ENCODE measurements around the gene PTK7.

Gene PTK7

DNA sequence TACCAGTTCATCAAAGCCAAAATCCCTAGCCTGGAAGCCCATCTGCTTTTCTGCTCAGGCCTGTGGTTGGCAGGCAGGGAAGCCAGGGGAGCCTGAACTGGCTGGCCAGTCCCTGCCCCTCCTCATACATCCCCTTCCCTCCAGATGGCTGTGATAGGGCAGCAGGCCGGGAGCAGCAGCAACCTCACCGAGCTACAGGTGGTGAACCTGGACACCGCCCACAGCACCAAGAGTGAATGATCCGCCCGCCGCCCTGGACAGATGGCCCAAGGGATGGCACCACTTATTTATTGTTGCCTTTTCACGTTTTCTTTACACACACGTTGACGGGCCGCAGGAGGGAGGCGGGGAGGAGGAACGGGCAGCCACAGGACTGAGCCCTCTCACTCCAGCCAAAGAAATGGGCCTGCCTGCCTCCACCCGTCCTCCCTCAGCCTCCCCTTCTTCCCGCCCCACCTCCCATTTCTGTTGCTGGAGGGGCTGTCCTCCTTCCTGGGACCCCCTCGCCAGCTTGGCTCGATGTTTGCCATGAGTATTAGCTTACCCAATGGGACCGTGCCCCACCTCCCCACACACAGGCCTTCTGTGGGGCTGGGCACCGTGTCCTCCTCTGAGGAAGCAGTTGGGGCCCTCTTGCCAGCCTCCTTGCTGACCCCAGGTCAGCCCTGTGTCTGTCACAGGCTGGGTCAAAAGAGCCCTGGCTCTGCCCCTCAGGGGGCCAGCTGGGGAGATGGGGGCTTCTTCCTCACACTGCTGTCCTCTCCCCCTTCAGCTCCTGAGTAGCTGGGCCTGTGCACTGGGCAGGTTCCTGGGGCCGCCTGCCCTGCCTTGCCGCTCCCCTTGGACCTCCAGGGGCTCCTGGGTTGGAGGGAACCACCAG lies 103.1 kb downstream of the PTK7 start:
- TF ChIP-seq, protein P1, sequence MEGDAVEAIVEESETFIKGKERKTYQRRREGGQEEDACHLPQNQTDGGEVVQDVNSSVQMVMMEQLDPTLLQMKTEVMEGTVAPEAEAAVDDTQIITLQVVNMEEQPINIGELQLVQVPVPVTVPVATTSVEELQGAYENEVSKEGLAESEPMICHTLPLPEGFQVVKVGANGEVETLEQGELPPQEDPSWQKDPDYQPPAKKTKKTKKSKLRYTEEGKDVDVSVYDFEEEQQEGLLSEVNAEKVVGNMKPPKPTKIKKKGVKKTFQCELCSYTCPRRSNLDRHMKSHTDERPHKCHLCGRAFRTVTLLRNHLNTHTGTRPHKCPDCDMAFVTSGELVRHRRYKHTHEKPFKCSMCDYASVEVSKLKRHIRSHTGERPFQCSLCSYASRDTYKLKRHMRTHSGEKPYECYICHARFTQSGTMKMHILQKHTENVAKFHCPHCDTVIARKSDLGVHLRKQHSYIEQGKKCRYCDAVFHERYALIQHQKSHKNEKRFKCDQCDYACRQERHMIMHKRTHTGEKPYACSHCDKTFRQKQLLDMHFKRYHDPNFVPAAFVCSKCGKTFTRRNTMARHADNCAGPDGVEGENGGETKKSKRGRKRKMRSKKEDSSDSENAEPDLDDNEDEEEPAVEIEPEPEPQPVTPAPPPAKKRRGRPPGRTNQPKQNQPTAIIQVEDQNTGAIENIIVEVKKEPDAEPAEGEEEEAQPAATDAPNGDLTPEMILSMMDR (IDR thresholded peaks at IDR 0.05; ENCODE audit: low read depth, low read length) = no peak
- DNase-seq (ENCODE audit: extremely low read depth, low read depth) = no peak

DNA sequence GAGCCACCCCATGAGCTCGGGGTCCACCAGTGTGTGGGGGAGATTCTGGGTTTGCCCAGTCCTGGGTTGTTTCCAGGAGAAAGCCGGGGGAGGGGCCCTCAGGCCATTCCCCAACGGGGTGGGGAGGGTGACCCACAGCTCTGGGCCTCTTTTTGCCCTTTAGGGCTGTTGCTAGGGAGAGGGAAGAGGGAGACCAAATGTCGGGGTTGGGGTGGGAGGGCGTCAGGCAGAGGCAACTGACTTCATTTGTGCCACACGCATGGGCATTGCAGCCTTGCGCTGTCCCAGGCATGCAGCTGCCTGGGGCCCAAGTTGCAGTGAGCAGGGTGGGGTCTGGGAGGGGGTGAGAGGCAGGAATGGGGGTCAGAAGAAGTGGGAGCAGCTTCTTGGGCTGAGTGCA lies 103.9 kb downstream of the PTK7 start:
- DNase-seq (ENCODE audit: extremely low read depth, low read depth) = no peak
- TF ChIP-seq, protein P1 (IDR thresholded peaks at IDR 0.05; ENCODE audit: low read depth, low read length) = no peak

DNA sequence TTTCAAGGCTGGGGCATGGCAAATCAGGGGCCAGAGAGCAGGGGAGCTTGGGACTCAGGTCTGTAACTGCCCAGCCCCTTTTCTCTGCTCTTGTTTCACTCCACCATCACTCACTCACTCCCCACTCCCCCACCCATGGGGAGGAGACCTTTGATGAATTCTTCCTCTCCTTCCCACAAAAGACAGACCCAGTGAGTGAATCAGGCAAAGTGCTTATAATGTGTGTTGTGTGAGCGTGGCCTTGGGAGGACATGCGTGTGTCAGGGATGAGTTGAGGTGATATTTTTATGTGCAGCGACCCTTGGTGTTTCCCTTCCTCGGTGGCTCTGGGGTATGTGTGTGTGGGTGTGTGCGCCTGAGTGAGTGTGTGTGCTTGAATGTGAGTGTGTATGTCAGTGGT lies 104.9 kb downstream of the PTK7 start:
- TF ChIP-seq, protein P1 (IDR thresholded peaks at IDR 0.05; ENCODE audit: low read depth, low read length) = no peak
- no peak for DNase-seq (ENCODE audit: extremely low read depth, low read depth)

- TF ChIP-seq, protein P1 (IDR thresholded peaks at IDR 0.05; ENCODE audit: low read depth, low read length) = no peak
- no peak for DNase-seq (ENCODE audit: extremely low read depth, low read depth)
Measured at GRCh38 chr6:43181621-43181941, 105.5 kb downstream of the PTK7 start.

- TF ChIP-seq, protein P1 (IDR thresholded peaks at IDR 0.05; ENCODE audit: low read depth, low read length) = no peak
- DNase-seq (ENCODE audit: extremely low read depth, low read depth) = no peak
Measured at GRCh38 chr6:43181942-43182860, 106.1 kb downstream of the PTK7 start, which contains the start of gene CUL9. Gene CUL9, plus strand, starts transcription at chr6:43182196. Its CDS starts 2,115 bp downstream, at chr6:43184311.

DNA sequence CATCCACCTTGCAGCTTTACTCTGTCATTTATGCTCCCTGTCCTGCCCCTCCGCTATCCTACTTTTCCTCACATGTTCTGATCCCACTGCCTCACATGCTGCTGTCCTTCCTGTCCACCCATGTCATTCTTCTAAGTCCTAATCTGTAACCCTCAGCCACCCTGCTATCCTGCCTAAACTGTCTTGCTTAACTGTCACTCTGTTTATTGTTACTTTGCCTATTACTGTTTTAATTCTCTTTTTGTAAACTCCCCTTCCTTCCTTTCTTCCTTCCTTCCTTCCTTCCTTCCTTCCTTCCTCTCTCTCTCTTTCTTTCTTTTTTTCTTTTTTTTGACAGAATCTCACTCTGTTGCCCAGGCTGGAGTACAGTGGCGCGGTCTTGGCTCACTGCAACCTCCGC lies 107.3 kb downstream of the PTK7 start:
- DNase-seq (ENCODE audit: extremely low read depth, low read depth) = no peak
- TF ChIP-seq, protein P1 (IDR thresholded peaks at IDR 0.05; ENCODE audit: low read depth, low read length) = no peak

Measured in AG09319 (cell line).